HEK293 (cell line): ENCODE results near the gene EPN1.

ENCODE experiments used
- REPIN1 ChIP-seq: fragments of 450-650 bp; formaldehyde crosslinking; IDR thresholded peaks from 2 replicates; pipeline ENCODE4 v1.5.1; 2017; ENCODE audit warnings: missing biosample characterization, missing genetic modification characterization, low read depth
- SP3 ChIP-seq: fragments of 450-650 bp; formaldehyde crosslinking; IDR thresholded peaks from 2 replicates; pipeline ENCODE4 v1.5.1; 2016; ENCODE audit warnings: missing biosample characterization, missing genetic modification characterization
- ZBTB44 ChIP-seq: fragments of 450-650 bp; IDR thresholded peaks from 2 replicates; pipeline ENCODE4 v1.5.1; 2018; ENCODE audit warnings: missing biosample characterization, mild to moderate bottlenecking, missing genetic modification characterization
- ZEB2 ChIP-seq: fragments of 450-650 bp; formaldehyde crosslinking; IDR thresholded peaks from 2 replicates; pipeline ENCODE4 v1.5.1; 2016; ENCODE audit warnings: missing biosample characterization, missing genetic modification characterization
- ZNF138 ChIP-seq: fragments of 450-650 bp; formaldehyde crosslinking; IDR thresholded peaks from 2 replicates; pipeline ENCODE4 v1.5.1; 2016; ENCODE audit warnings: missing biosample characterization, missing genetic modification characterization, borderline replicate concordance
- ZSCAN18 ChIP-seq: fragments of 450-650 bp; formaldehyde crosslinking; IDR thresholded peaks from 2 replicates; pipeline ENCODE4 v1.5.1; 2016; ENCODE audit warnings: missing biosample characterization, missing genetic modification characterization
- TF ChIP-seq, protein P1 (sequence below): fragments of 450-650 bp; formaldehyde crosslinking; IDR thresholded peaks from 2 replicates; pipeline ENCODE4 v1.5.1; 2016; ENCODE audit warnings: missing biosample characterization, missing genetic modification characterization
- TF ChIP-seq, protein P2 (sequence below): fragments of 450-650 bp; formaldehyde crosslinking; IDR thresholded peaks from 2 replicates; pipeline ENCODE4 v1.5.1; 2016; ENCODE audit warnings: missing biosample characterization, missing genetic modification characterization

- TF ChIP-seq ZNF138 (tag by site-specific recombination) (no peak), REPIN1 (tag by site-specific recombination) (no peak; the same call in 1 of the 2 replicates), SP3 (tag by site-specific recombination) (peak; percentile 59; the same call in 1 of the 2 replicates), ZSCAN18 (tag by site-specific recombination) (no peak), ZEB2 (peak; percentile 88), ZBTB44 (tag by site-specific recombination) (no peak)
- TF ChIP-seq, protein P1, sequence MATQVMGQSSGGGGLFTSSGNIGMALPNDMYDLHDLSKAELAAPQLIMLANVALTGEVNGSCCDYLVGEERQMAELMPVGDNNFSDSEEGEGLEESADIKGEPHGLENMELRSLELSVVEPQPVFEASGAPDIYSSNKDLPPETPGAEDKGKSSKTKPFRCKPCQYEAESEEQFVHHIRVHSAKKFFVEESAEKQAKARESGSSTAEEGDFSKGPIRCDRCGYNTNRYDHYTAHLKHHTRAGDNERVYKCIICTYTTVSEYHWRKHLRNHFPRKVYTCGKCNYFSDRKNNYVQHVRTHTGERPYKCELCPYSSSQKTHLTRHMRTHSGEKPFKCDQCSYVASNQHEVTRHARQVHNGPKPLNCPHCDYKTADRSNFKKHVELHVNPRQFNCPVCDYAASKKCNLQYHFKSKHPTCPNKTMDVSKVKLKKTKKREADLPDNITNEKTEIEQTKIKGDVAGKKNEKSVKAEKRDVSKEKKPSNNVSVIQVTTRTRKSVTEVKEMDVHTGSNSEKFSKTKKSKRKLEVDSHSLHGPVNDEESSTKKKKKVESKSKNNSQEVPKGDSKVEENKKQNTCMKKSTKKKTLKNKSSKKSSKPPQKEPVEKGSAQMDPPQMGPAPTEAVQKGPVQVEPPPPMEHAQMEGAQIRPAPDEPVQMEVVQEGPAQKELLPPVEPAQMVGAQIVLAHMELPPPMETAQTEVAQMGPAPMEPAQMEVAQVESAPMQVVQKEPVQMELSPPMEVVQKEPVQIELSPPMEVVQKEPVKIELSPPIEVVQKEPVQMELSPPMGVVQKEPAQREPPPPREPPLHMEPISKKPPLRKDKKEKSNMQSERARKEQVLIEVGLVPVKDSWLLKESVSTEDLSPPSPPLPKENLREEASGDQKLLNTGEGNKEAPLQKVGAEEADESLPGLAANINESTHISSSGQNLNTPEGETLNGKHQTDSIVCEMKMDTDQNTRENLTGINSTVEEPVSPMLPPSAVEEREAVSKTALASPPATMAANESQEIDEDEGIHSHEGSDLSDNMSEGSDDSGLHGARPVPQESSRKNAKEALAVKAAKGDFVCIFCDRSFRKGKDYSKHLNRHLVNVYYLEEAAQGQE (tag by site-specific recombination), result no peak
- TF ChIP-seq, protein P2, sequence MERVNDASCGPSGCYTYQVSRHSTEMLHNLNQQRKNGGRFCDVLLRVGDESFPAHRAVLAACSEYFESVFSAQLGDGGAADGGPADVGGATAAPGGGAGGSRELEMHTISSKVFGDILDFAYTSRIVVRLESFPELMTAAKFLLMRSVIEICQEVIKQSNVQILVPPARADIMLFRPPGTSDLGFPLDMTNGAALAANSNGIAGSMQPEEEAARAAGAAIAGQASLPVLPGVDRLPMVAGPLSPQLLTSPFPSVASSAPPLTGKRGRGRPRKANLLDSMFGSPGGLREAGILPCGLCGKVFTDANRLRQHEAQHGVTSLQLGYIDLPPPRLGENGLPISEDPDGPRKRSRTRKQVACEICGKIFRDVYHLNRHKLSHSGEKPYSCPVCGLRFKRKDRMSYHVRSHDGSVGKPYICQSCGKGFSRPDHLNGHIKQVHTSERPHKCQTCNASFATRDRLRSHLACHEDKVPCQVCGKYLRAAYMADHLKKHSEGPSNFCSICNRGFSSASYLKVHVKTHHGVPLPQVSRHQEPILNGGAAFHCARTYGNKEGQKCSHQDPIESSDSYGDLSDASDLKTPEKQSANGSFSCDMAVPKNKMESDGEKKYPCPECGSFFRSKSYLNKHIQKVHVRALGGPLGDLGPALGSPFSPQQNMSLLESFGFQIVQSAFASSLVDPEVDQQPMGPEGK (tag by site-specific recombination), result peak; percentile 98
Measured at GRCh38 chr19:55647732-55648584, 27.1 kb upstream of the EPN1 start, which contains the start of gene CCDC106.
